Neural cell (in vitro differentiated cells): ENCODE data around the gene HSD11B2. TPM values are rescaled to one million over a fixed set of nuclear protein-coding genes. Genes with fewer than 3 reads are reported as not detected.

Experiments
- H2AFZ ChIP-seq: fragments of 200-600, 300-800 bp; sonication (generic), shearing (Covaris generic); 2 replicates; pipeline ENCODE4 v1.6.0; 2014; ENCODE audit warnings: low read depth, mild to moderate bottlenecking, antibody characterized with exemption, low read length, moderate library complexity
- H3F3A ChIP-seq: fragments of 200-600 bp; shearing (Covaris generic); 2 replicates; pipeline ENCODE4 v1.6.1; 2016; ENCODE audit warnings: mild to moderate bottlenecking, moderate library complexity, mixed read lengths, antibody characterized with exemption, low read length; ENCODE audit not compliant: insufficient read depth, poor library complexity, severe bottlenecking
- H3K27ac ChIP-seq: fragments of 200-600, 300-800 bp; sonication (generic), shearing (Covaris generic); 2 replicates; pipeline ENCODE4 v1.5.1; 2014; ENCODE audit warnings: mild to moderate bottlenecking, low read length, moderate library complexity
- H3K27me3 ChIP-seq: fragments of 300-800, 200-600 bp; sonication (generic), shearing (Covaris generic); 2 replicates; pipeline ENCODE4 v1.6.0; 2014; ENCODE audit warnings: mild to moderate bottlenecking, low read depth, low read length, moderate library complexity; ENCODE audit not compliant: insufficient read depth
- H3K36me3 ChIP-seq: fragments of 300-800, 200-600 bp; sonication (generic), shearing (Covaris generic); 2 replicates; pipeline ENCODE4 v1.5.1; 2014; ENCODE audit warnings: mild to moderate bottlenecking, antibody characterized with exemption, low read length, moderate library complexity; ENCODE audit not compliant: insufficient read depth
- H3K4me2 ChIP-seq: fragments of 300-800, 200-600 bp; sonication (generic), shearing (Covaris generic); 2 replicates; pipeline ENCODE4 v1.6.0; 2014; ENCODE audit warnings: mild to moderate bottlenecking, low read length
- H3K4me3 ChIP-seq: fragments of 300-800, 200-600 bp; sonication (generic), shearing (Covaris generic); 2 replicates; pipeline ENCODE4 v1.5.1; 2014; ENCODE audit warnings: mild to moderate bottlenecking, low read length, moderate library complexity
- H3K79me2 ChIP-seq: fragments of 200-600 bp; shearing (Covaris generic); replicated peaks from 2 replicates; pipeline ENCODE4 v1.6.0; 2014; ENCODE audit warnings: mild to moderate bottlenecking, low read length, moderate library complexity; ENCODE audit not compliant: insufficient read depth
- H3K9ac ChIP-seq: fragments of 300-800, 200-600 bp; sonication (generic), shearing (Covaris generic); 2 replicates; pipeline ENCODE4 v1.6.1; 2016; ENCODE audit warnings: mild to moderate bottlenecking, low read length, mixed read lengths
- H3K9me2 ChIP-seq: fragments of 200-600 bp; shearing (Covaris generic); 2 replicates; pipeline ENCODE4 v1.6.1; 2016; ENCODE audit warnings: mild to moderate bottlenecking, low read length, mixed read lengths; ENCODE audit not compliant: insufficient read depth
- H3K9me3 ChIP-seq: fragments of 200-600, 300-800 bp; sonication (generic), shearing (Covaris generic); 2 replicates; pipeline ENCODE4 v1.6.1; 2016; ENCODE audit warnings: mild to moderate bottlenecking, mixed run types, low read length, moderate library complexity, mixed read lengths
- H4K20me1 ChIP-seq: fragments of 200-600 bp; shearing (Covaris generic); 2 replicates; pipeline ENCODE4 v1.6.1; 2016; ENCODE audit warnings: mild to moderate bottlenecking, mixed run types; ENCODE audit not compliant: insufficient read depth
- EP300 ChIP-seq: fragments of 450-650 bp; conservative IDR thresholded peaks from 2 replicates; pipeline ENCODE4 v1.6.1; 2014; ENCODE audit warnings: antibody characterized with exemption, mild to moderate bottlenecking, moderate library complexity; ENCODE audit not compliant: poor library complexity, severe bottlenecking
- EZH2 ChIP-seq: fragments of 200-600, 300-800 bp; shearing (Covaris generic), sonication (generic); IDR thresholded peaks from 2 replicates; pipeline ENCODE4 v1.6.1; 2014; ENCODE audit warnings: antibody characterized with exemption, low read length, borderline replicate concordance, mild to moderate bottlenecking; ENCODE audit not compliant: insufficient read depth, poor library complexity, severe bottlenecking
- MXI1 ChIP-seq: fragments of 450-650 bp; conservative IDR thresholded peaks from 2 replicates; pipeline ENCODE4 v1.6.1; 2014; ENCODE audit warnings: antibody characterized with exemption, mild to moderate bottlenecking; ENCODE audit not compliant: poor library complexity, severe bottlenecking
- POLR2AphosphoS5 ChIP-seq: IDR thresholded peaks from 2 replicates; pipeline ENCODE4 v1.6.1; 2012
- RAD21 ChIP-seq: fragments of 450-650 bp; conservative IDR thresholded peaks from 2 replicates; pipeline ENCODE4 v1.6.1; 2014; ENCODE audit warnings: antibody characterized with exemption, mild to moderate bottlenecking, moderate library complexity
- SMC3 ChIP-seq: fragments of 450-650 bp; conservative IDR thresholded peaks from 2 replicates; pipeline ENCODE4 v1.6.1; 2014; ENCODE audit warnings: antibody characterized with exemption, mild to moderate bottlenecking, moderate library complexity; ENCODE audit not compliant: poor library complexity
- TAF1 ChIP-seq: IDR thresholded peaks from 2 replicates; pipeline ENCODE4 v1.6.1; 2012; ENCODE audit warnings: low read depth
- polyA plus RNA-seq: library from polyadenylated mRNA; depleted of rRNA; stranded (reverse); fragments of >200 nt; gene quantifications from 2 replicates; pipeline ENCODE4 v1.2.3, GENCODE V29; 2014
- TF ChIP-seq, protein P1 (sequence below): IDR thresholded peaks from 2 replicates; pipeline ENCODE4 v1.6.1; 2012; ENCODE audit warnings: borderline replicate concordance
- TF ChIP-seq, protein P2 (sequence below): fragments of 450-650 bp; IDR thresholded peaks from 2 replicates; pipeline ENCODE4 v1.5.1; 2014; ENCODE audit warnings: antibody characterized with exemption, mild to moderate bottlenecking, moderate library complexity; ENCODE audit not compliant: poor library complexity, severe bottlenecking

Gene HSD11B2
- polyA plus RNA-seq, 1 donor from 2014 or later, result 0.24 TPM

DNA sequence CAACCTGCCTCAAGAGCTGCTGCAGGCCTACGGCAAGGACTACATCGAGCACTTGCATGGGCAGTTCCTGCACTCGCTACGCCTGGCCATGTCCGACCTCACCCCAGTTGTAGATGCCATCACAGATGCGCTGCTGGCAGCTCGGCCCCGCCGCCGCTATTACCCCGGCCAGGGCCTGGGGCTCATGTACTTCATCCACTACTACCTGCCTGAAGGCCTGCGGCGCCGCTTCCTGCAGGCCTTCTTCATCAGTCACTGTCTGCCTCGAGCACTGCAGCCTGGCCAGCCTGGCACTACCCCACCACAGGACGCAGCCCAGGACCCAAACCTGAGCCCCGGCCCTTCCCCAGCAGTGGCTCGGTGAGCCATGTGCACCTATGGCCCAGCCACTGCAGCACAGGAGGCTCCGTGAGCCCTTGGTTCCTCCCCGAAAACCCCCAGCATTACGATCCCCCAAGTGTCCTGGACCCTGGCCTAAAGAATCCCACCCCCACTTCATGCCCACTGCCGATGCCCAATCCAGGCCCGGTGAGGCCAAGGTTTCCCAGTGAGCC lies 5.8 kb downstream of the HSD11B2 start:
- Histone ChIP-seq H3K4me2 (no peak overlapping the region), H4K20me1 (no peaks in the 10 kb centered on the region), H3K27ac (no peak overlapping the region), H3K36me3 (no peaks in the 10 kb centered on the region), H3K9ac (no peak overlapping the region), H2AFZ (no peak overlapping the region), H3K9me2 (no peaks in the 10 kb centered on the region), H3K4me3 (no peak overlapping the region), H3F3A (no peaks in the 10 kb centered on the region), H3K27me3 (peaks cover 7% of the 10 kb centered on the region), H3K9me3 (no peaks in the 10 kb centered on the region), H3K79me2 (no peaks in the 10 kb centered on the region)
- TF ChIP-seq POLR2AphosphoS5, result no peak

DNA sequence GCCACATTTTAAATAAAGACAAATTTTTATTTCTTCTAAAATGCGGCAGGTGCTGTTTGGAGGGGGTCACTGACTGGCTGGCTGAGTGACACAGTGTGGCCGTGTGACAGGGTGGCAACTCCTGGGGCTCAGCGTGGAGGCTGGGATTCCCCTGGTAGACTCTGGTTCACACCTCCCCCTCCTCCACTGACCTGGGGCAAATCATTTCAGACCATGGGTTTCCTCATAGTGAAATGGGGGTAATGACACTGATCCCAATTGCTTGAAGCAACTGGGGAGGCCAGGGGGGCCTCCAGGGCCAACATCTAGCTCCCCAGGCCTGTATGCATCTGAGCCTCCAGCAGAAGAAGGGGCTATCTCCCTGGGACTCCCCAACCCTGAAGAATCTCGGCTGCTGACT lies 6.6 kb downstream of the HSD11B2 start:
- no peak overlapping the region for H3K9ac ChIP-seq
- H3F3A ChIP-seq, result no peaks in the 10 kb centered on the region
- H3K36me3 ChIP-seq, result no peaks in the 10 kb centered on the region
- no peaks in the 10 kb centered on the region for H3K9me2 ChIP-seq
- no peaks in the 10 kb centered on the region for H3K9me3 ChIP-seq
- no peaks in the 10 kb centered on the region for H4K20me1 ChIP-seq
- no peak overlapping the region for H3K4me2 ChIP-seq
- no peak overlapping the region for H2AFZ ChIP-seq
- no peaks in the 10 kb centered on the region for H3K27me3 ChIP-seq
- TF ChIP-seq EP300 (no peak), SMC3 (no peak), POLR2AphosphoS5 (no peak), EZH2 (no peak), MXI1 (no peak), TAF1 (no peak), RAD21 (no peak)
- TF ChIP-seq, protein P1, sequence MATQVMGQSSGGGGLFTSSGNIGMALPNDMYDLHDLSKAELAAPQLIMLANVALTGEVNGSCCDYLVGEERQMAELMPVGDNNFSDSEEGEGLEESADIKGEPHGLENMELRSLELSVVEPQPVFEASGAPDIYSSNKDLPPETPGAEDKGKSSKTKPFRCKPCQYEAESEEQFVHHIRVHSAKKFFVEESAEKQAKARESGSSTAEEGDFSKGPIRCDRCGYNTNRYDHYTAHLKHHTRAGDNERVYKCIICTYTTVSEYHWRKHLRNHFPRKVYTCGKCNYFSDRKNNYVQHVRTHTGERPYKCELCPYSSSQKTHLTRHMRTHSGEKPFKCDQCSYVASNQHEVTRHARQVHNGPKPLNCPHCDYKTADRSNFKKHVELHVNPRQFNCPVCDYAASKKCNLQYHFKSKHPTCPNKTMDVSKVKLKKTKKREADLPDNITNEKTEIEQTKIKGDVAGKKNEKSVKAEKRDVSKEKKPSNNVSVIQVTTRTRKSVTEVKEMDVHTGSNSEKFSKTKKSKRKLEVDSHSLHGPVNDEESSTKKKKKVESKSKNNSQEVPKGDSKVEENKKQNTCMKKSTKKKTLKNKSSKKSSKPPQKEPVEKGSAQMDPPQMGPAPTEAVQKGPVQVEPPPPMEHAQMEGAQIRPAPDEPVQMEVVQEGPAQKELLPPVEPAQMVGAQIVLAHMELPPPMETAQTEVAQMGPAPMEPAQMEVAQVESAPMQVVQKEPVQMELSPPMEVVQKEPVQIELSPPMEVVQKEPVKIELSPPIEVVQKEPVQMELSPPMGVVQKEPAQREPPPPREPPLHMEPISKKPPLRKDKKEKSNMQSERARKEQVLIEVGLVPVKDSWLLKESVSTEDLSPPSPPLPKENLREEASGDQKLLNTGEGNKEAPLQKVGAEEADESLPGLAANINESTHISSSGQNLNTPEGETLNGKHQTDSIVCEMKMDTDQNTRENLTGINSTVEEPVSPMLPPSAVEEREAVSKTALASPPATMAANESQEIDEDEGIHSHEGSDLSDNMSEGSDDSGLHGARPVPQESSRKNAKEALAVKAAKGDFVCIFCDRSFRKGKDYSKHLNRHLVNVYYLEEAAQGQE, result no peak
- TF ChIP-seq, protein P2, sequence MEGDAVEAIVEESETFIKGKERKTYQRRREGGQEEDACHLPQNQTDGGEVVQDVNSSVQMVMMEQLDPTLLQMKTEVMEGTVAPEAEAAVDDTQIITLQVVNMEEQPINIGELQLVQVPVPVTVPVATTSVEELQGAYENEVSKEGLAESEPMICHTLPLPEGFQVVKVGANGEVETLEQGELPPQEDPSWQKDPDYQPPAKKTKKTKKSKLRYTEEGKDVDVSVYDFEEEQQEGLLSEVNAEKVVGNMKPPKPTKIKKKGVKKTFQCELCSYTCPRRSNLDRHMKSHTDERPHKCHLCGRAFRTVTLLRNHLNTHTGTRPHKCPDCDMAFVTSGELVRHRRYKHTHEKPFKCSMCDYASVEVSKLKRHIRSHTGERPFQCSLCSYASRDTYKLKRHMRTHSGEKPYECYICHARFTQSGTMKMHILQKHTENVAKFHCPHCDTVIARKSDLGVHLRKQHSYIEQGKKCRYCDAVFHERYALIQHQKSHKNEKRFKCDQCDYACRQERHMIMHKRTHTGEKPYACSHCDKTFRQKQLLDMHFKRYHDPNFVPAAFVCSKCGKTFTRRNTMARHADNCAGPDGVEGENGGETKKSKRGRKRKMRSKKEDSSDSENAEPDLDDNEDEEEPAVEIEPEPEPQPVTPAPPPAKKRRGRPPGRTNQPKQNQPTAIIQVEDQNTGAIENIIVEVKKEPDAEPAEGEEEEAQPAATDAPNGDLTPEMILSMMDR, result no peak
- no peak overlapping the region for H3K27ac ChIP-seq
- H3K79me2 ChIP-seq, result no peaks in the 10 kb centered on the region
- H3K4me3 ChIP-seq, result no peak overlapping the region
